ENCODE data around the gene PPFIA4. TPM values are rescaled to one million over a fixed set of nuclear protein-coding genes. Genes with fewer than 3 reads are reported as not detected.

PPFIA4 gene
- total RNA-seq, 1 experiment from 2014 or later = 10.8 TPM

GRCh38 chr1:203124546-203125317 lies 98.4 kb downstream of the PPFIA4 start:
- no peak overlapping the region for H2AFZ ChIP-seq (ENCODE audit: low read depth, low read length, poor library complexity, severe bottlenecking)
- POLR2A ChIA-PET = no interaction called here
- no peaks in the 10 kb centered on the region for H3K9me2 ChIP-seq (ENCODE audit: insufficient read depth)
- H3K9me3 ChIP-seq (ENCODE audit: control insufficient read depth in 1 of 2, insufficient read depth in 1 of 2, low read depth in 1 of 2, low read length in 2 of 2) = no peaks in the 10 kb centered on the region
- intact Hi-C loops (cut with micrococcal nuclease) = no loop called here
- no peak overlapping the region for H3K4me3 ChIP-seq (replicated peaks in 1 of 2; ENCODE audit: low read depth in 1 of 2, low read length in 2 of 2)
- no TSS peak for BruUV-seq (replicated peaks)
- no peaks in the 10 kb centered on the region for H4K20me1 ChIP-seq (ENCODE audit: insufficient read depth)
- TF ChIP-seq TCF7L2 (IDR thresholded peaks at IDR 0.05; ENCODE audit: borderline replicate concordance, extremely low read depth, insufficient read depth, insufficient read length) (no peak), ZNF274 (IDR thresholded peaks at IDR 0.05; ENCODE audit: low read depth, low read length) (no peak), SIN3A (IDR thresholded peaks at IDR 0.05; ENCODE audit: low read depth) (no peak), EZH2phosphoT487 (IDR thresholded peaks at IDR 0.05; ENCODE audit: borderline replicate concordance) (no peak), CBX3 (IDR thresholded peaks at IDR 0.05; ENCODE audit: low read depth) (no peak), EGR1 (IDR thresholded peaks at IDR 0.05; ENCODE audit: low read depth) (no peak), JUND (IDR thresholded peaks at IDR 0.05) (no peak), SRF (IDR thresholded peaks at IDR 0.05; ENCODE audit: low read depth) (no peak), YY1 (IDR thresholded peaks at IDR 0.05; ENCODE audit: extremely low read depth, insufficient replicate concordance, low read depth, low read length) (no peak)
- TF ChIP-seq, protein P1, sequence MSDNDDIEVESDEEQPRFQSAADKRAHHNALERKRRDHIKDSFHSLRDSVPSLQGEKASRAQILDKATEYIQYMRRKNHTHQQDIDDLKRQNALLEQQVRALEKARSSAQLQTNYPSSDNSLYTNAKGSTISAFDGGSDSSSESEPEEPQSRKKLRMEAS (IDR thresholded peaks at IDR 0.05) = no peak
- TF ChIP-seq, protein P2, sequence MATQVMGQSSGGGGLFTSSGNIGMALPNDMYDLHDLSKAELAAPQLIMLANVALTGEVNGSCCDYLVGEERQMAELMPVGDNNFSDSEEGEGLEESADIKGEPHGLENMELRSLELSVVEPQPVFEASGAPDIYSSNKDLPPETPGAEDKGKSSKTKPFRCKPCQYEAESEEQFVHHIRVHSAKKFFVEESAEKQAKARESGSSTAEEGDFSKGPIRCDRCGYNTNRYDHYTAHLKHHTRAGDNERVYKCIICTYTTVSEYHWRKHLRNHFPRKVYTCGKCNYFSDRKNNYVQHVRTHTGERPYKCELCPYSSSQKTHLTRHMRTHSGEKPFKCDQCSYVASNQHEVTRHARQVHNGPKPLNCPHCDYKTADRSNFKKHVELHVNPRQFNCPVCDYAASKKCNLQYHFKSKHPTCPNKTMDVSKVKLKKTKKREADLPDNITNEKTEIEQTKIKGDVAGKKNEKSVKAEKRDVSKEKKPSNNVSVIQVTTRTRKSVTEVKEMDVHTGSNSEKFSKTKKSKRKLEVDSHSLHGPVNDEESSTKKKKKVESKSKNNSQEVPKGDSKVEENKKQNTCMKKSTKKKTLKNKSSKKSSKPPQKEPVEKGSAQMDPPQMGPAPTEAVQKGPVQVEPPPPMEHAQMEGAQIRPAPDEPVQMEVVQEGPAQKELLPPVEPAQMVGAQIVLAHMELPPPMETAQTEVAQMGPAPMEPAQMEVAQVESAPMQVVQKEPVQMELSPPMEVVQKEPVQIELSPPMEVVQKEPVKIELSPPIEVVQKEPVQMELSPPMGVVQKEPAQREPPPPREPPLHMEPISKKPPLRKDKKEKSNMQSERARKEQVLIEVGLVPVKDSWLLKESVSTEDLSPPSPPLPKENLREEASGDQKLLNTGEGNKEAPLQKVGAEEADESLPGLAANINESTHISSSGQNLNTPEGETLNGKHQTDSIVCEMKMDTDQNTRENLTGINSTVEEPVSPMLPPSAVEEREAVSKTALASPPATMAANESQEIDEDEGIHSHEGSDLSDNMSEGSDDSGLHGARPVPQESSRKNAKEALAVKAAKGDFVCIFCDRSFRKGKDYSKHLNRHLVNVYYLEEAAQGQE (IDR thresholded peaks at IDR 0.05; ENCODE audit: low read depth) = no peak
- CTCF ChIA-PET = interaction anchor here (0.6 to 1.8 kb wide), 5 partner anchors 9 to 142 kb away, joined by 3 to 8 read pairs (median 4); no protein-coding TSS in a partner anchor
- no peak overlapping the region for H3K9ac ChIP-seq (ENCODE audit: low read length)
- DNase-seq (ENCODE audit: low read depth, low spot score) = no peak
- peaks cover 7% of the 10 kb centered on the region; the same call in 1 of the 2 replicates for H3K27me3 ChIP-seq (ENCODE audit: insufficient read depth, low read length)
- H3K4me1 ChIP-seq (ENCODE audit: control insufficient read depth in 1 of 2, insufficient read depth in 2 of 2, low read length in 2 of 2) = peaks cover 22 to 53% of the 10 kb centered on the region in 2 experiments; a peak in 3 of 4 replicates
- no peaks in the 10 kb centered on the region for H3K36me3 ChIP-seq (ENCODE audit: control insufficient read depth in 1 of 2, insufficient read depth in 2 of 2, low read length in 2 of 2)
- H3K27ac ChIP-seq (ENCODE audit: low read depth, low read length) = no peak overlapping the region
- H3K4me2 ChIP-seq (ENCODE audit: low read length) = no peak overlapping the region
- RAD21 ChIA-PET (ENCODE audit: low non-redundant PET in 1 of 2, low total read pairs in 2 of 2, uncharacterized antibody in 2 of 2, unreplicated experiment in 2 of 2) = no interaction called here
- no peaks in the 10 kb centered on the region for H3K79me2 ChIP-seq (ENCODE audit: insufficient read depth, low read length)
- ATAC-seq = no peak

All from HCT116 (cell line).